ENCODE data around the gene WDR5. TPM values are rescaled to one million over a fixed set of nuclear protein-coding genes. Genes with fewer than 3 reads are reported as not detected.

WDR5 gene
- total and polyA plus RNA-seq, 2 experiments from 2014 or later: 37.0 to 56.6 TPM

GRCh38 chr9:134111064-134111463 is 24.8 kb upstream of the WDR5 start:
- H3K4me2 ChIP-seq: no peak overlapping the region
- Mint-ChIP-seq H3K36me3 (ENCODE audit: low read depth) (no peaks in the 10 kb centered on the region), H3K9me3 (peaks cover 25% of the 10 kb centered on the region), H3K4me3 (no peak overlapping the region), H3K27me3 (ENCODE audit: insufficient read depth, low read depth, poor library complexity) (peaks cover 18% of the 10 kb centered on the region), H3K4me1 (no peaks in the 10 kb centered on the region), H3K27ac (no peak overlapping the region)
- ATAC-seq (no peak), DNase-seq (ENCODE audit: low spot score) (no peak)
- H3K4me1 ChIP-seq (ENCODE audit: insufficient read depth): no peaks in the 10 kb centered on the region
- no peaks in the 10 kb centered on the region for H3K36me3 ChIP-seq (ENCODE audit: insufficient read depth)
- H3F3A ChIP-seq (replicated peaks; ENCODE audit: low read depth): no peaks in the 10 kb centered on the region
- H3K4me3 ChIP-seq: no peak overlapping the region
- no peak overlapping the region for H3K27ac ChIP-seq (ENCODE audit: low read depth)
- no peaks in the 10 kb centered on the region for H4K20me1 ChIP-seq (replicated peaks; ENCODE audit: insufficient read depth)
- no peak overlapping the region for H2AFZ ChIP-seq
- TF ChIP-seq EZH2 (IDR thresholded peaks at IDR 0.05; ENCODE audit: low read depth, unreplicated experiment): no peak
- TF ChIP-seq POLR2AphosphoS5 (IDR thresholded peaks at IDR 0.05; ENCODE audit: low read depth): no peak
- TF ChIP-seq STAT1 (IDR thresholded peaks at IDR 0.05; ENCODE audit: unreplicated experiment): no peak
- no peak for TF ChIP-seq EZH2phosphoT487 (IDR thresholded peaks at IDR 0.05; ENCODE audit: unreplicated experiment)
- TF ChIP-seq ZNF462 (CRISPR knock-in tag; IDR thresholded peaks at IDR 0.05): no peak
- no peak for TF ChIP-seq JUNB (IDR thresholded peaks at IDR 0.05; ENCODE audit: unreplicated experiment)
- TF ChIP-seq ETS1 (IDR thresholded peaks at IDR 0.05): no peak
- TF ChIP-seq ZNF331 (CRISPR knock-in tag; IDR thresholded peaks at IDR 0.05; ENCODE audit: low read depth): no peak
- TF ChIP-seq REST (IDR thresholded peaks at IDR 0.05; ENCODE audit: unreplicated experiment): no peak
- no peak for TF ChIP-seq ZNF114 (CRISPR knock-in tag; IDR thresholded peaks at IDR 0.05)
- TF ChIP-seq CTCF (conservative IDR thresholded peaks at IDR 0.05; ENCODE audit: low read depth in 2 of 2): no peak
- TF ChIP-seq CREB1 (CRISPR knock-in tag; IDR thresholded peaks at IDR 0.05; ENCODE audit: low read depth): no peak
- no peak for TF ChIP-seq NANOG (IDR thresholded peaks at IDR 0.05; ENCODE audit: borderline replicate concordance)
- H3K27me3 ChIP-seq (ENCODE audit: insufficient read depth): no peaks in the 10 kb centered on the region
- no peaks in the 10 kb centered on the region for H3K79me2 ChIP-seq (replicated peaks; ENCODE audit: insufficient read depth)
- no peaks in the 10 kb centered on the region for H3K9me2 ChIP-seq (ENCODE audit: insufficient read depth)
